Skin of body (tissue), 2 donors: Measurements from ENCODE around the gene ROR1. TPM values are rescaled to one million over a fixed set of nuclear protein-coding genes. Genes with fewer than 3 reads are reported as not detected.

Source experiments
- DNase-seq: peaks from one replicate; lab custom pipeline; 2025; lab: John Stamatoyannopoulos, UW
- total RNA-seq: library from RNA; depleted of rRNA; stranded (reverse); fragments of >200 nt; gene quantifications from one replicate; pipeline ENCODE4 v1.2.3, GENCODE V29; 2014

ROR1 gene
- total RNA-seq, 1 donor from 2014 or later: 12.5 TPM

GRCh38 chr1:64133036-64133435 lies 359.2 kb downstream of the ROR1 start:
- DNase-seq: no peak

GRCh38 chr1:64135462-64136223 lies 361.8 kb downstream of the ROR1 start:
- no peak for DNase-seq

- peak; percentile 24 for DNase-seq
Measured at GRCh38 chr1:64136296-64136695, 362.5 kb downstream of the ROR1 start.

- DNase-seq: peak; percentile 88
Measured at GRCh38 chr1:64136752-64137411, 363.1 kb downstream of the ROR1 start.

GRCh38 chr1:64137412-64137803 lies 363.6 kb downstream of the ROR1 start:
- peak; percentile 36 for DNase-seq

GRCh38 chr1:64139877-64140276 lies 366.1 kb downstream of the ROR1 start:
- DNase-seq: no peak

- DNase-seq: no peak
Measured at GRCh38 chr1:64140596-64140995, 366.8 kb downstream of the ROR1 start.

- no peak for DNase-seq
Measured at GRCh38 chr1:64147045-64147724, 373.4 kb downstream of the ROR1 start.

- no peak for DNase-seq
Measured at GRCh38 chr1:64147759-64148158, 373.9 kb downstream of the ROR1 start.

GRCh38 chr1:64150266-64150665 lies 376.4 kb downstream of the ROR1 start:
- DNase-seq: no peak

- DNase-seq: no peak
Measured at GRCh38 chr1:64150729-64151230, 377.0 kb downstream of the ROR1 start.

- DNase-seq: no peak
Measured at GRCh38 chr1:64155278-64155677, 381.5 kb downstream of the ROR1 start.

GRCh38 chr1:64161357-64161941 lies 387.6 kb downstream of the ROR1 start:
- no peak for DNase-seq

- no peak for DNase-seq
Measured at GRCh38 chr1:64162151-64162550, 388.3 kb downstream of the ROR1 start.

- no peak for DNase-seq
Measured at GRCh38 chr1:64162804-64163203, 389.0 kb downstream of the ROR1 start.

GRCh38 chr1:64163431-64163830 lies 389.6 kb downstream of the ROR1 start:
- peak; percentile 57 for DNase-seq

GRCh38 chr1:64163970-64164369 lies 390.2 kb downstream of the ROR1 start:
- peak; percentile 64 for DNase-seq

GRCh38 chr1:64166629-64167028 lies 392.8 kb downstream of the ROR1 start:
- DNase-seq: no peak

- DNase-seq: no peak
Measured at GRCh38 chr1:64167176-64167575, 393.4 kb downstream of the ROR1 start.

- no peak for DNase-seq
Measured at GRCh38 chr1:64171246-64171645, 397.4 kb downstream of the ROR1 start.

- DNase-seq: no peak
Measured at GRCh38 chr1:64171797-64172281, 398.0 kb downstream of the ROR1 start.
